Neuronal stem cell (in vitro differentiated cells): ENCODE measurements around the gene TM9SF4.

Experiments
- DNase-seq: peaks from one replicate; pipeline ENCODE4 v3.0.0-alpha.2; 2013; ENCODE audit warnings: low spot score
- H2AFZ ChIP-seq: one replicate; pipeline ENCODE4 v1.6.1; 2013; ENCODE audit warnings: mild to moderate bottlenecking, low read length, inconsistent platforms
- H2AK5ac ChIP-seq: 2 replicates; pipeline ENCODE4 v1.6.1; 2013; ENCODE audit warnings: low read depth, mild to moderate bottlenecking, inconsistent platforms, low read length, moderate library complexity, mixed read lengths
- H2BK120ac ChIP-seq: 2 replicates; pipeline ENCODE4 v1.6.1; 2013; ENCODE audit warnings: low read depth, mild to moderate bottlenecking, inconsistent platforms, low read length, moderate library complexity, mixed read lengths
- H2BK12ac ChIP-seq: one replicate; pipeline ENCODE4 v1.6.1; 2013; ENCODE audit warnings: low read length, inconsistent platforms
- H2BK15ac ChIP-seq: 2 replicates; pipeline ENCODE4 v1.6.1; 2013; ENCODE audit warnings: mild to moderate bottlenecking, low read length, inconsistent platforms, mixed read lengths
- H2BK5ac ChIP-seq: one replicate; pipeline ENCODE4 v1.6.1; 2013; ENCODE audit warnings: inconsistent platforms, mild to moderate bottlenecking, low read length, moderate library complexity
- H3K14ac ChIP-seq: one replicate; pipeline ENCODE4 v1.6.1; 2013; ENCODE audit warnings: low read length, inconsistent platforms
- H3K18ac ChIP-seq: 2 replicates; pipeline ENCODE4 v1.6.1; 2013; ENCODE audit warnings: low read length, inconsistent platforms
- H3K23ac ChIP-seq: 2 replicates; pipeline ENCODE4 v1.6.1; 2013; ENCODE audit warnings: low read depth, mild to moderate bottlenecking, mixed read lengths, low read length, inconsistent platforms; ENCODE audit not compliant: poor library complexity
- H3K27ac ChIP-seq: replicated peaks from 3 replicates; pipeline ENCODE4 v1.5.1; 2013; ENCODE audit warnings: low read length, inconsistent platforms
- H3K27me3 ChIP-seq, 3 experiments: 2 replicates each; pipeline ENCODE4 v1.6.1; 2013; ENCODE audit warnings: low read length in 3 of 3, mild to moderate bottlenecking in 2 of 3, inconsistent platforms in 1 of 3, low read depth in 1 of 3, mixed read lengths in 1 of 3, moderate library complexity in 1 of 3; ENCODE audit not compliant: control insufficient read depth in 3 of 3, insufficient read depth in 3 of 3
- H3K36me3 ChIP-seq, 2 donors: replicated peaks in 1 of 2; 2 replicates each; pipeline ENCODE4 v1.6.1; 2013; ENCODE audit warnings: low read length in 2 of 2; ENCODE audit not compliant: control insufficient read depth in 2 of 2, insufficient read depth in 2 of 2
- H3K4ac ChIP-seq: 2 replicates; pipeline ENCODE4 v1.6.1; 2013; ENCODE audit warnings: inconsistent platforms, mild to moderate bottlenecking, low read length, moderate library complexity
- H3K4me1 ChIP-seq, 2 donors: 1 replicate in 1 of 2; 2 replicates in 1 of 2; pipeline ENCODE4 v1.6.1; 2013; ENCODE audit warnings: low read length in 2 of 2, low read depth in 1 of 2; ENCODE audit not compliant: control insufficient read depth in 2 of 2, insufficient read depth in 1 of 2
- H3K4me2 ChIP-seq: one replicate; pipeline ENCODE4 v1.6.1; 2013; ENCODE audit warnings: mild to moderate bottlenecking, low read length, inconsistent platforms; ENCODE audit not compliant: insufficient read depth, poor library complexity, severe bottlenecking
- H3K4me3 ChIP-seq, 2 donors: 2 replicates each; pipeline ENCODE4 v1.5.1; 2013; ENCODE audit warnings: low read length in 2 of 2, mild to moderate bottlenecking in 2 of 2, inconsistent platforms in 1 of 2, moderate library complexity in 1 of 2
- H3K79me1 ChIP-seq: one replicate; pipeline ENCODE4 v1.6.1; 2013; ENCODE audit warnings: low read depth, mild to moderate bottlenecking, inconsistent platforms, low read length, moderate library complexity
- H3K9ac ChIP-seq: one replicate; pipeline ENCODE4 v1.6.1; 2013; ENCODE audit warnings: mild to moderate bottlenecking, low read depth, low read length, inconsistent platforms; ENCODE audit not compliant: poor library complexity
- H3K9me3 ChIP-seq, 2 donors: replicated peaks in 1 of 2; 2 replicates each; pipeline versions ENCODE3 to v1.6.1; 2013; ENCODE audit warnings: low read length in 2 of 2, mild to moderate bottlenecking in 2 of 2, inconsistent platforms in 1 of 2, low read depth in 1 of 2, mixed read lengths in 1 of 2, moderate library complexity in 1 of 2; ENCODE audit not compliant: control insufficient read depth in 2 of 2, insufficient read depth in 1 of 2
- H4K8ac ChIP-seq: one replicate; pipeline ENCODE4 v1.6.1; 2013; ENCODE audit warnings: low read depth, mild to moderate bottlenecking, inconsistent platforms, low read length, moderate library complexity
- H4K91ac ChIP-seq: one replicate; pipeline ENCODE4 v1.6.1; 2013; ENCODE audit warnings: low read length, low read depth, mild to moderate bottlenecking, inconsistent platforms; ENCODE audit not compliant: poor library complexity
- WGBS, 2 donors: extraction: QIAGEN DNeasy Blood & Tissue Kit; methylation state at CpG; one replicate each; pipeline ENCODE4 v1.1.7; 2013; ENCODE audit warnings: missing lambda C conversion rate in 2 of 2, mixed read lengths in 1 of 2; ENCODE audit not compliant: insufficient read length in 2 of 2, insufficient replicate concordance in 1 of 2; ENCODE audit errors: extremely low coverage in 2 of 2; 5-methylcytosine and 5-hydroxymethylcytosine counted together

TM9SF4 gene

GRCh38 chr20:32080783-32081182 lies 28.7 kb upstream of the TM9SF4 start:
- Histone ChIP-seq H2BK12ac (no peak overlapping the region), H3K4me3 (no peak overlapping the region), H3K23ac (no peak overlapping the region), H4K8ac (no peak overlapping the region), H2AK5ac (no peak overlapping the region), H2AFZ (no peak overlapping the region), H3K79me1 (no peaks in the 10 kb centered on the region), H2BK5ac (no peak overlapping the region), H3K14ac (no peak overlapping the region), H3K9ac (no peak overlapping the region), H4K91ac (no peak overlapping the region), H3K4ac (no peak overlapping the region), H2BK120ac (no peak overlapping the region), H3K4me1 (no peaks in the 10 kb centered on the region), H3K27ac (no peak overlapping the region), H3K36me3 (no peaks in the 10 kb centered on the region), H3K18ac (no peak overlapping the region), H3K9me3 (no peaks in the 10 kb centered on the region), H2BK15ac (no peak overlapping the region), H3K27me3 (peaks cover 0 to 15% (median 0%) of the 10 kb centered on the region in 3 experiments), H3K4me2 (no peak overlapping the region)
- no peak for DNase-seq
- WGBS, 2 donors, result no CpG with 5 or more reads among the region's 3 CpGs

- no peak overlapping the region for H4K8ac ChIP-seq
- no peaks in the 10 kb centered on the region for H3K36me3 ChIP-seq
- H3K4me2 ChIP-seq, result no peak overlapping the region
- H2BK12ac ChIP-seq, result no peak overlapping the region
- H3K4me1 ChIP-seq, result no peaks in the 10 kb centered on the region
- H4K91ac ChIP-seq, result no peak overlapping the region
- no peak overlapping the region for H3K4me3 ChIP-seq
- no peak overlapping the region for H2AFZ ChIP-seq
- H3K14ac ChIP-seq, result no peak overlapping the region
- no peaks in the 10 kb centered on the region for H3K79me1 ChIP-seq
- no peak overlapping the region for H3K9ac ChIP-seq
- no peak overlapping the region for H3K18ac ChIP-seq
- no peak overlapping the region for H2AK5ac ChIP-seq
- H2BK15ac ChIP-seq, result no peak overlapping the region
- H3K27ac ChIP-seq, result no peak overlapping the region
- DNase-seq, result no peak
- H3K9me3 ChIP-seq, result no peaks in the 10 kb centered on the region
- no peak overlapping the region for H2BK5ac ChIP-seq
- H3K4ac ChIP-seq, result no peak overlapping the region
- no CpG with 5 or more reads among the region's 6 CpGs for WGBS, 2 donors
- H3K23ac ChIP-seq, result no peak overlapping the region
- H2BK120ac ChIP-seq, result no peak overlapping the region
- H3K27me3 ChIP-seq, result peaks cover 0 to 21% (median 0%) of the 10 kb centered on the region in 3 experiments
Observed at GRCh38 chr20:32083469-32083868, 26.0 kb upstream of the TM9SF4 start.

DNA sequence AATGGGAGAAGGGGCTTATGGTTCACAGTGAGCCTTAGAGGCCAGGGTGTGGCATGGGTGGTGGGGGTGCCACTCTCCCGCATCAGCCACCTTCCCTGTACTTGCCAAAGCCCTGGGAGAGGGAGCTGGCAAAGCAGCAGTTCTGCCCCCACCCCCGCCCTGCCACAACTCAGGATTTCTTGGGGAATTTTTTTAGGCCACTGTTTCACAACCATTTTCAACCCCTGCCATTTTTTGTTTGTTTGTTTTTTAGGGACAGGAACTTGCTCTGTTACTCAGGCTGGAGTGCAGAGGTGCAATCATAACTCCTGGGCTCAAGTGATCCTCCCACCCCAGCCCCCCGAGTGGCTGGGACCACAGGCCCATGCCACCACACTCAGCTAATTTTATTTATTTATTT lies 22.4 kb upstream of the TM9SF4 start:
- Histone ChIP-seq H3K4me2 (no peak overlapping the region), H3K18ac (no peak overlapping the region), H4K91ac (no peak overlapping the region), H3K4me3 (no peak overlapping the region), H3K23ac (no peak overlapping the region), H3K27ac (no peak overlapping the region), H3K14ac (no peak overlapping the region), H2BK5ac (peak overlapping the region; percentile 17), H3K27me3 (peaks cover 0 to 20% (median 0%) of the 10 kb centered on the region in 3 experiments), H4K8ac (no peak overlapping the region), H2BK120ac (no peak overlapping the region), H2AK5ac (no peak overlapping the region), H3K4me1 (no peaks in the 10 kb centered on the region), H2BK12ac (no peak overlapping the region), H2AFZ (no peak overlapping the region), H3K9ac (no peak overlapping the region), H2BK15ac (no peak overlapping the region), H3K9me3 (no peaks in the 10 kb centered on the region), H3K36me3 (no peaks in the 10 kb centered on the region), H3K4ac (no peak overlapping the region), H3K79me1 (no peaks in the 10 kb centered on the region)
- no CpG with 5 or more reads among the region's 3 CpGs for WGBS, 2 donors
- DNase-seq, result no peak

DNA sequence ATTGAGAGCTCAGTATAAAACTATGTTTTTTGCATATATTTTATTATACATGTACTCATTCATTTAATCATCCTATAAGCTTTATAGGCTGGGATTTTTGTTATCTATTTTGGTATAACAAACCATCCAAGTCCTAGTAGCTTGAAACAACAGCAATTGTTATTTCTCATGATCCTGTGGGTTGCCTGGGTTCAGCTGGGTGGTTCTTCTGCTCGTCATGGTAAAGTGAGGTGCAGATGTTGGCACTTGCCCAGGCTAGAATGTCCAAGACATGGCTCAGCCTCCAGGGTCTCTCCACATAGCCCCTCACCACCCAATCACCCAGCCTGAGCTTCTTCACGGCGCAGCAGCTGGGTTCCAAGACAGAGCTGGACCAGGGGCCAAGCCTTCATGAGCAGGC lies 20.8 kb upstream of the TM9SF4 start:
- peaks cover 0 to 31% (median 3%) of the 10 kb centered on the region in 3 experiments for H3K27me3 ChIP-seq
- no peak overlapping the region for H3K18ac ChIP-seq
- H3K4ac ChIP-seq, result no peak overlapping the region
- no peak overlapping the region for H3K4me3 ChIP-seq
- H3K36me3 ChIP-seq, result no peaks in the 10 kb centered on the region
- WGBS, 2 donors, result no CpG with 5 or more reads among the region's 3 CpGs
- no peak overlapping the region for H4K91ac ChIP-seq
- no peak overlapping the region for H3K9ac ChIP-seq
- H4K8ac ChIP-seq, result no peak overlapping the region
- H3K4me1 ChIP-seq, result no peaks in the 10 kb centered on the region
- no peak overlapping the region for H2BK15ac ChIP-seq
- H2AK5ac ChIP-seq, result no peak overlapping the region
- H3K79me1 ChIP-seq, result no peaks in the 10 kb centered on the region
- no peaks in the 10 kb centered on the region for H3K9me3 ChIP-seq
- no peak for DNase-seq
- H3K4me2 ChIP-seq, result no peak overlapping the region
- no peak overlapping the region for H2BK120ac ChIP-seq
- H2AFZ ChIP-seq, result no peak overlapping the region
- no peak overlapping the region for H2BK5ac ChIP-seq
- no peak overlapping the region for H3K23ac ChIP-seq
- no peak overlapping the region for H3K27ac ChIP-seq
- H3K14ac ChIP-seq, result no peak overlapping the region
- H2BK12ac ChIP-seq, result no peak overlapping the region
